GM20000 (cell line): ENCODE measurements around the gene GIMAP8.

Experiments used
- DNase-seq: peaks from one replicate; pipeline ENCODE4 v3.0.0; 2012; ENCODE audit warnings: low spot score
- TF ChIP-seq, protein P1 (sequence below): IDR thresholded peaks from 2 replicates; pipeline ENCODE4 v1.5.1; 2012; ENCODE audit warnings: mild to moderate bottlenecking, control low read depth; ENCODE audit errors: extremely low read depth, missing control alignments

GIMAP8 gene

GRCh38 chr7:150462413-150462812 is 12.0 kb downstream of the GIMAP8 start:
- TF ChIP-seq, protein P1, sequence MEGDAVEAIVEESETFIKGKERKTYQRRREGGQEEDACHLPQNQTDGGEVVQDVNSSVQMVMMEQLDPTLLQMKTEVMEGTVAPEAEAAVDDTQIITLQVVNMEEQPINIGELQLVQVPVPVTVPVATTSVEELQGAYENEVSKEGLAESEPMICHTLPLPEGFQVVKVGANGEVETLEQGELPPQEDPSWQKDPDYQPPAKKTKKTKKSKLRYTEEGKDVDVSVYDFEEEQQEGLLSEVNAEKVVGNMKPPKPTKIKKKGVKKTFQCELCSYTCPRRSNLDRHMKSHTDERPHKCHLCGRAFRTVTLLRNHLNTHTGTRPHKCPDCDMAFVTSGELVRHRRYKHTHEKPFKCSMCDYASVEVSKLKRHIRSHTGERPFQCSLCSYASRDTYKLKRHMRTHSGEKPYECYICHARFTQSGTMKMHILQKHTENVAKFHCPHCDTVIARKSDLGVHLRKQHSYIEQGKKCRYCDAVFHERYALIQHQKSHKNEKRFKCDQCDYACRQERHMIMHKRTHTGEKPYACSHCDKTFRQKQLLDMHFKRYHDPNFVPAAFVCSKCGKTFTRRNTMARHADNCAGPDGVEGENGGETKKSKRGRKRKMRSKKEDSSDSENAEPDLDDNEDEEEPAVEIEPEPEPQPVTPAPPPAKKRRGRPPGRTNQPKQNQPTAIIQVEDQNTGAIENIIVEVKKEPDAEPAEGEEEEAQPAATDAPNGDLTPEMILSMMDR = no peak
- DNase-seq = no peak

DNA sequence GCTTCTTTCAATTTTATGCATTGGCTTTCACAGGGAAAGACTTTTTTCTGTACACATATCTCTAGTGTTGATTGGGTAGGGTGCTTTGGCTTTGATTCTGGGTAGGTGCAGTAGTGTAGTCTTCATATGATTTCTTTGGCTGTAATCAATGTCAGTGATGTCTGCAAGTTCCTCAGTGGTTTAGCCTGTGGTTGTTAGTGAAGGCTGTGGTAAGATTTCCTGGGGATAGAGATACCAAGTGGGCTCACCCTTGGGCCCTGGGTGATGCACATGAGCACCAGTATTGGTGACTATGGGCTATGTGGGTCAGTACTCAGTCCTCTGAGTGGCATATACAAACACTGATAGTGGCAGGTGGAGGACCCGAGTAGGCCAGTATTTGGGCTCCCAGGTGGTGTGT is 13.0 kb downstream of the GIMAP8 start:
- DNase-seq = no peak
- TF ChIP-seq, protein P1 = no peak

GRCh38 chr7:150464962-150465361 is 14.5 kb downstream of the GIMAP8 start:
- no peak for DNase-seq
- TF ChIP-seq, protein P1 = no peak

GRCh38 chr7:150465414-150465813 is 15.0 kb downstream of the GIMAP8 start:
- TF ChIP-seq, protein P1 = no peak
- DNase-seq = no peak

- DNase-seq = no peak
- TF ChIP-seq, protein P1 = no peak
Measured at GRCh38 chr7:150466477-150466876, 16.0 kb downstream of the GIMAP8 start.

GRCh38 chr7:150468241-150468640 is 17.8 kb downstream of the GIMAP8 start:
- no peak for DNase-seq
- TF ChIP-seq, protein P1 = no peak

- DNase-seq = no peak
- TF ChIP-seq, protein P1 = no peak
Measured at GRCh38 chr7:150471886-150472285, 21.5 kb downstream of the GIMAP8 start.
